ENCODE data around the gene CCNL1.

The CCNL1 gene

DNA sequence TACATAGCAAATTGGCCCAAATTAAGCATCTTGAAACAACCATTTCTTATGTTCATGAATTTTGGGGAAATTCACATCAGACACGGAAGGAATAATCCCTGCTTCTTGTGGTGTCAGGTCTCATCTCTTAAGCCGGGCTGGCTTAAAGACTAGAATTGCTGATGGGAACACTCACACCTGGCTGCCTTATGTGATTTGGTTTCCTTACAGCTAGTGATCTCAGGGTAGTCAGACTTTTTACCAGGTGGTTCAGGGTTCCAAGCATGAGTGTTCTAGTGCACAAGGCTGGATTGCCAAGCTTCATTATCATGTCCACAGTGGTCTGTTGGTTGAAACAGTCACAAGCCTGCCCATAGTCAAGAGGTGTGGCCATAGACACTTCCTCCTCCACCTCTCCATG, 20.3 kb upstream of the CCNL1 start:
- TF ChIP-seq SIN3A (IDR thresholded peaks at IDR 0.05; ENCODE audit: borderline replicate concordance, insufficient read depth, low read length): no peak
- no peak for TF ChIP-seq POLR2AphosphoS5 (IDR thresholded peaks at IDR 0.05; ENCODE audit: low read depth, low read length)
- TF ChIP-seq REST (IDR thresholded peaks at IDR 0.05; ENCODE audit: insufficient read depth in 1 of 2, low read depth in 2 of 2, low read length in 2 of 2): no peak
- no peak for TF ChIP-seq FOXP2 (optimal IDR thresholded peaks at IDR 0.05; ENCODE audit: borderline replicate concordance, extremely low read depth, extremely low read length, insufficient read depth)
- TF ChIP-seq TAF1 (IDR thresholded peaks at IDR 0.05; ENCODE audit: borderline replicate concordance, insufficient read depth, low read length): no peak

GRCh38 chr3:157179365-157179803, 19.4 kb upstream of the CCNL1 start:
- TF ChIP-seq POLR2AphosphoS5 (IDR thresholded peaks at IDR 0.05; ENCODE audit: low read depth, low read length): no peak

- no peak for TF ChIP-seq REST (IDR thresholded peaks at IDR 0.05; ENCODE audit: insufficient read depth in 1 of 2, low read depth in 2 of 2, low read length in 2 of 2)
- no peak for TF ChIP-seq POLR2AphosphoS5 (IDR thresholded peaks at IDR 0.05; ENCODE audit: low read depth, low read length)
- TF ChIP-seq FOXP2 (optimal IDR thresholded peaks at IDR 0.05; ENCODE audit: borderline replicate concordance, extremely low read depth, extremely low read length, insufficient read depth): no peak
- TF ChIP-seq TAF1 (IDR thresholded peaks at IDR 0.05; ENCODE audit: borderline replicate concordance, insufficient read depth, low read length): no peak
- TF ChIP-seq SIN3A (IDR thresholded peaks at IDR 0.05; ENCODE audit: borderline replicate concordance, insufficient read depth, low read length): no peak
Measured at GRCh38 chr3:157176934-157177333, 17.0 kb upstream of the CCNL1 start.

- TF ChIP-seq POLR2AphosphoS5 (IDR thresholded peaks at IDR 0.05; ENCODE audit: low read depth, low read length): no peak
- TF ChIP-seq REST (IDR thresholded peaks at IDR 0.05; ENCODE audit: insufficient read depth in 1 of 2, low read depth in 2 of 2, low read length in 2 of 2): no peak
- TF ChIP-seq FOXP2 (optimal IDR thresholded peaks at IDR 0.05; ENCODE audit: borderline replicate concordance, extremely low read depth, extremely low read length, insufficient read depth): no peak
- no peak for TF ChIP-seq TAF1 (IDR thresholded peaks at IDR 0.05; ENCODE audit: borderline replicate concordance, insufficient read depth, low read length)
- no peak for TF ChIP-seq SIN3A (IDR thresholded peaks at IDR 0.05; ENCODE audit: borderline replicate concordance, insufficient read depth, low read length)
Measured at GRCh38 chr3:157175691-157176507, 16.0 kb upstream of the CCNL1 start.

- TF ChIP-seq SIN3A (IDR thresholded peaks at IDR 0.05; ENCODE audit: borderline replicate concordance, insufficient read depth, low read length) (peak; percentile 74; the same call in 1 of the 2 replicates), TAF1 (IDR thresholded peaks at IDR 0.05; ENCODE audit: borderline replicate concordance, insufficient read depth, low read length) (peak; percentile 71), POLR2AphosphoS5 (IDR thresholded peaks at IDR 0.05; ENCODE audit: low read depth, low read length) (peak; percentile 89), FOXP2 (optimal IDR thresholded peaks at IDR 0.05; ENCODE audit: borderline replicate concordance, extremely low read depth, extremely low read length, insufficient read depth) (no peak), REST (IDR thresholded peaks at IDR 0.05; ENCODE audit: insufficient read depth in 1 of 2, low read depth in 2 of 2, low read length in 2 of 2) (no peak; a peak in 1 of 4 replicates)
Measured at GRCh38 chr3:157174649-157175498, 14.9 kb upstream of the CCNL1 start.
